ENCODE data around the gene SERPINB11.

GRCh38 chr18:63752636-63753035, 49.9 kb downstream of the SERPINB11 start:
- TF ChIP-seq POLR2A (IDR thresholded peaks at IDR 0.05; ENCODE audit: extremely low read depth, insufficient read length) (no peak), CTCF (IDR thresholded peaks at IDR 0.05; ENCODE audit: low read depth, low read length) (no peak), MAX (IDR thresholded peaks at IDR 0.05; ENCODE audit: low read depth, low read length) (no peak), MYC (IDR thresholded peaks at IDR 0.05; ENCODE audit: low read depth, low read length) (no peak)

Measured in NB4 (cell line).